ENCODE data around the gene TEKT1.
"Not testable (repeated sequence)": the region's sequence is repeated elsewhere in the genome, so short reads cannot be mapped to it uniquely, and the experiment has no call there.

TEKT1 gene

GRCh38 chr17:6831661-6832263 lies at the start of gene TEKT1:
Gene TEKT1 (minus strand): TSS chr17:6831729. CDS start chr17:6830376, 1,353 bp downstream.
- DNase-seq (ENCODE audit: low spot score), result no peak

GRCh38 chr17:6879221-6879975 lies 47.9 kb upstream of the TEKT1 start:
- not testable (repeated sequence) for DNase-seq (ENCODE audit: low spot score)

- DNase-seq (ENCODE audit: low spot score), result not testable (repeated sequence)
Measured at GRCh38 chr17:6875276-6875675, 43.7 kb upstream of the TEKT1 start.

GRCh38 chr17:6872936-6873335 lies 41.4 kb upstream of the TEKT1 start:
- DNase-seq (ENCODE audit: low spot score), result no peak

- DNase-seq (ENCODE audit: low spot score), result no peak
Measured at GRCh38 chr17:6870841-6871240, 39.3 kb upstream of the TEKT1 start.

GRCh38 chr17:6868582-6868981 lies 37.1 kb upstream of the TEKT1 start:
- no peak for DNase-seq (ENCODE audit: low spot score)

- no peak for DNase-seq (ENCODE audit: low spot score)
Measured at GRCh38 chr17:6867849-6868248, 36.3 kb upstream of the TEKT1 start.

- no peak for DNase-seq (ENCODE audit: low spot score)
Measured at GRCh38 chr17:6862825-6863224, 31.3 kb upstream of the TEKT1 start.

- DNase-seq (ENCODE audit: low spot score), result no peak
Measured at GRCh38 chr17:6862122-6862521, 30.6 kb upstream of the TEKT1 start.

GRCh38 chr17:6857904-6858303 lies 26.4 kb upstream of the TEKT1 start:
- DNase-seq (ENCODE audit: low spot score), result no peak

- no peak for DNase-seq (ENCODE audit: low spot score)
Measured at GRCh38 chr17:6857336-6857735, 25.8 kb upstream of the TEKT1 start.

- DNase-seq (ENCODE audit: low spot score), result no peak
Measured at GRCh38 chr17:6856051-6856450, 24.5 kb upstream of the TEKT1 start.

GRCh38 chr17:6853764-6854442 lies 22.4 kb upstream of the TEKT1 start:
- no peak for DNase-seq (ENCODE audit: low spot score)

GRCh38 chr17:6848545-6849179 lies 17.1 kb upstream of the TEKT1 start:
- not testable (repeated sequence) for DNase-seq (ENCODE audit: low spot score)

- not testable (repeated sequence) for DNase-seq (ENCODE audit: low spot score)
Measured at GRCh38 chr17:6846138-6846537, 14.6 kb upstream of the TEKT1 start.

GRCh38 chr17:6844406-6844805 lies 12.9 kb upstream of the TEKT1 start:
- not testable (repeated sequence) for DNase-seq (ENCODE audit: low spot score)

GRCh38 chr17:6843241-6843880 lies 11.8 kb upstream of the TEKT1 start:
- DNase-seq (ENCODE audit: low spot score), result peak; percentile 49

GRCh38 chr17:6841769-6842168 lies 10.2 kb upstream of the TEKT1 start:
- not testable (repeated sequence) for DNase-seq (ENCODE audit: low spot score)

- DNase-seq (ENCODE audit: low spot score), result no peak
Measured at GRCh38 chr17:6830383-6830986, 1.0 kb downstream of the TEKT1 start.

- no peak for DNase-seq (ENCODE audit: low spot score)
Measured at GRCh38 chr17:6823011-6823442, 8.5 kb downstream of the TEKT1 start.

GRCh38 chr17:6818938-6819337 lies 12.6 kb downstream of the TEKT1 start:
- no peak for DNase-seq (ENCODE audit: low spot score)

GRCh38 chr17:6816368-6816767 lies 15.2 kb downstream of the TEKT1 start:
- not testable (repeated sequence) for DNase-seq (ENCODE audit: low spot score)

Data from hematopoietic multipotent progenitor cell treated with erythropoietin and hydrocortisone succinate and interleukin-3 and kit ligand, for 17 days (in vitro differentiated cells).